ENCODE measurements around the gene GPC1. TPM values are rescaled to one million over a fixed set of nuclear protein-coding genes. Genes with fewer than 3 reads are reported as not detected.

The GPC1 gene
- total RNA-seq, 1 donor from 2014 or later, result 123 TPM

GRCh38 chr2:240451108-240451611 is 15.7 kb downstream of the GPC1 start:
- no peak overlapping the region for H3K27ac ChIP-seq
- no peak for DNase-seq (ENCODE audit: low spot score in 2 of 2)
- H3K4me3 ChIP-seq, result no peak overlapping the region
- H3K4me1 ChIP-seq, result peaks cover 10 to 25% of the 10 kb centered on the region in 2 donors
- H3K9me3 ChIP-seq, result no peaks in the 10 kb centered on the region
- intact Hi-C loops (cut with DNase I), result no loop called here
- peaks cover 0 to 2% of the 10 kb centered on the region in 2 donors for H3K36me3 ChIP-seq
- no peak for TF ChIP-seq CTCF (IDR thresholded peaks at IDR 0.05)
- no peaks in the 10 kb centered on the region for H3K27me3 ChIP-seq

- no peak for DNase-seq (ENCODE audit: low spot score in 2 of 2)
- Histone ChIP-seq H3K4me1 (peaks cover 10 to 25% of the 10 kb centered on the region in 2 donors), H3K27ac (no peak overlapping the region)
These were observed 16.5 kb downstream of the GPC1 start for GRCh38 chr2:240451791-240452461.

GRCh38 chr2:240452462-240453256 is 17.2 kb downstream of the GPC1 start:
- Histone ChIP-seq H3K27me3 (no peaks in the 10 kb centered on the region), H3K4me1 (peaks cover 10 to 25% of the 10 kb centered on the region in 2 donors), H3K36me3 (no peaks in the 10 kb centered on the region), H3K9me3 (no peaks in the 10 kb centered on the region), H3K27ac (no peak overlapping the region), H3K4me3 (peak overlapping the region; percentile 67 to 90)
- DNase-seq (ENCODE audit: low spot score in 2 of 2), result no peak
- TF ChIP-seq CTCF (IDR thresholded peaks at IDR 0.05), result no peak
- intact Hi-C loops (cut with DNase I), result loop anchor here (1.0 to 2.0 kb wide), 2 partner anchors 14 to 114 kb away; no protein-coding TSS in a partner anchor

More at GRCh38 chr2:240451791-240452461, 16.5 kb downstream of the GPC1 start:
- TF ChIP-seq CTCF (IDR thresholded peaks at IDR 0.05), result no peak
- peak overlapping the region; percentile 67 to 90 for H3K4me3 ChIP-seq
- H3K36me3 ChIP-seq, result no peaks in the 10 kb centered on the region
- no peaks in the 10 kb centered on the region for H3K27me3 ChIP-seq
- no peaks in the 10 kb centered on the region for H3K9me3 ChIP-seq
- intact Hi-C loops (cut with DNase I), result loop anchor here (1.0 to 2.0 kb wide), 2 partner anchors 14 to 115 kb away; no protein-coding TSS in a partner anchor

GRCh38 chr2:240453461-240454105 is 18.1 kb downstream of the GPC1 start:
- no peak overlapping the region for H3K27ac ChIP-seq
- H3K4me1 ChIP-seq, result peaks cover 10 to 25% of the 10 kb centered on the region in 2 donors
- no peaks in the 10 kb centered on the region for H3K36me3 ChIP-seq
- no peak for DNase-seq (ENCODE audit: low spot score in 2 of 2)
- intact Hi-C loops (cut with DNase I), result loop anchor here (2.0 kb wide), 1 partner anchor 113 kb away; no protein-coding TSS in a partner anchor
- no peaks in the 10 kb centered on the region for H3K27me3 ChIP-seq
- no peak for TF ChIP-seq CTCF (IDR thresholded peaks at IDR 0.05)
- H3K4me3 ChIP-seq, result peak overlapping the region; percentile 33 to 90
- no peaks in the 10 kb centered on the region for H3K9me3 ChIP-seq

GRCh38 chr2:240454106-240454901 is 18.8 kb downstream of the GPC1 start:
- Histone ChIP-seq H3K9me3 (no peaks in the 10 kb centered on the region), H3K27me3 (no peaks in the 10 kb centered on the region), H3K4me3 (no peak overlapping the region), H3K4me1 (peaks cover 10 to 25% of the 10 kb centered on the region in 2 donors), H3K27ac (no peak overlapping the region), H3K36me3 (peaks cover 0 to under 1% of the 10 kb centered on the region in 2 donors)
- intact Hi-C loops (cut with DNase I), result no loop called here
- no peak for DNase-seq (ENCODE audit: low spot score in 2 of 2)
- TF ChIP-seq CTCF (IDR thresholded peaks at IDR 0.05), result no peak
